H1 (cell line): ENCODE data around the gene GIMAP2. TPM values are rescaled to one million over a fixed set of nuclear protein-coding genes. Genes with fewer than 3 reads are reported as not detected.

Experiments used
- CTCF ChIA-PET: fragments of 300-600 bp; sonication (Branson Sonifier 250); formaldehyde crosslinking; loops from one replicate; lab custom pipeline; 2021; ENCODE audit not compliant: partially characterized antibody; lab: Charles Lee
- POLR2A ChIA-PET: fragments of 300-600 bp; sonication (Branson Sonifier 250); formaldehyde crosslinking; loops from one replicate; lab custom pipeline; 2021; ENCODE audit warnings: inconsistent platforms; ENCODE audit not compliant: partially characterized antibody; lab: Charles Lee
- DNase-seq, 2 experiments: peaks; one replicate each; pipeline versions ENCODE4 v3.0.0 to v3.0.0-alpha.2; 2010 to 2022; ENCODE audit warnings: low spot score in 2 of 2, low read depth in 1 of 2, mixed read lengths in 1 of 2
- FAIRE-seq: peaks from 2 replicates; lab custom pipeline; 2011; peaks lifted over from hg19 to GRCh38; lab: Jason Lieb, UNC
- H2AFZ ChIP-seq: 2 replicates; pipeline ENCODE4 v1.8.1; 2012; ENCODE audit warnings: low read length, inconsistent platforms
- H2AK5ac ChIP-seq: 2 replicates; pipeline ENCODE4 v1.6.1; 2013; ENCODE audit warnings: low read depth, low read length
- H2BK120ac ChIP-seq: replicated peaks from 2 replicates; pipeline ENCODE3; 2013; ENCODE audit warnings: low read depth, low read length, inconsistent platforms
- H2BK12ac ChIP-seq: 2 replicates; pipeline ENCODE4 v1.6.1; 2013; ENCODE audit warnings: low read depth, low read length
- H2BK15ac ChIP-seq: 2 replicates; pipeline ENCODE4 v1.6.1; 2013; ENCODE audit warnings: low read length
- H2BK20ac ChIP-seq: 2 replicates; pipeline ENCODE4 v1.6.1; 2013; ENCODE audit warnings: low read length
- H2BK5ac ChIP-seq: 2 replicates; pipeline ENCODE4 v1.6.1; 2013; ENCODE audit warnings: low read depth, low read length
- H3K14ac ChIP-seq: 2 replicates; pipeline ENCODE4 v1.6.1; 2013; ENCODE audit warnings: inconsistent platforms; ENCODE audit not compliant: insufficient read length
- H3K18ac ChIP-seq: 2 replicates; pipeline ENCODE4 v1.6.1; 2013; ENCODE audit warnings: low read length; ENCODE audit errors: extremely low read depth
- H3K23ac ChIP-seq: 2 replicates; pipeline ENCODE4 v1.6.1; 2013; ENCODE audit warnings: inconsistent platforms; ENCODE audit not compliant: insufficient read length
- H3K23me2 ChIP-seq: 2 replicates; pipeline ENCODE4 v1.6.1; 2013; ENCODE audit warnings: low read depth, low read length
- H3K27ac ChIP-seq: 2 replicates; pipeline ENCODE4 v1.6.1; 2011; ENCODE audit warnings: low read depth, low read length, inconsistent platforms
- H3K27me3 ChIP-seq, 4 experiments: replicated peaks in 1 of 4; 1 replicate in 1 of 4; 2 replicates in 3 of 4; pipeline versions ENCODE4 v1.6.1 to v1.8.1; 2011 to 2013; ENCODE audit warnings: low read length in 3 of 4, mild to moderate bottlenecking in 3 of 4, inconsistent platforms in 2 of 4, mixed read lengths in 2 of 4, moderate library complexity in 1 of 4; ENCODE audit not compliant: control insufficient read depth in 3 of 4, insufficient read depth in 3 of 4; ENCODE audit errors: extremely low read depth in 1 of 4
- H3K36me3 ChIP-seq, 4 experiments: 2 replicates each; pipeline versions ENCODE4 v1.6.1 to v1.8.1; 2011 to 2013; ENCODE audit warnings: mild to moderate bottlenecking in 4 of 4, low read length in 3 of 4, moderate library complexity in 2 of 4, control low read depth in 1 of 4, inconsistent platforms in 1 of 4; ENCODE audit not compliant: insufficient read depth in 4 of 4, control insufficient read depth in 2 of 4
- H3K4ac ChIP-seq: replicated peaks from 2 replicates; pipeline ENCODE3; 2013; ENCODE audit warnings: low read length, low read depth, mixed read lengths, inconsistent platforms; ENCODE audit not compliant: insufficient read length
- H3K4me1 ChIP-seq, 4 experiments: replicated peaks in 1 of 4; 1 replicate in 1 of 4; 2 replicates in 3 of 4; pipeline versions ENCODE4 v1.6.1 to v1.8.1; 2011 to 2013; ENCODE audit warnings: low read length in 3 of 4, inconsistent platforms in 2 of 4, mixed read lengths in 1 of 4; ENCODE audit not compliant: insufficient read depth in 4 of 4, control insufficient read depth in 3 of 4
- H3K4me2 ChIP-seq, 2 experiments: 2 replicates each; pipeline versions ENCODE4 v1.6.1 to v1.8.1; 2011 to 2013; ENCODE audit warnings: low read depth in 2 of 2, low read length in 2 of 2, control low read depth in 1 of 2, inconsistent platforms in 1 of 2, mild to moderate bottlenecking in 1 of 2; ENCODE audit not compliant: insufficient read depth in 1 of 2
- H3K4me3 ChIP-seq, 4 experiments: fragments of 200-600, 300-600 bp in 1 of 4; sonication (generic), shearing (Covaris generic), sonication (Bioruptor Twin) in 1 of 4; 2 replicates each; pipeline versions ENCODE4 v1.5.1 to v1.8.1; 2011 to 2016; ENCODE audit warnings: low read length in 4 of 4, low read depth in 3 of 4, control low read depth in 2 of 4, inconsistent platforms in 2 of 4, mild to moderate bottlenecking in 2 of 4, mixed read lengths in 1 of 4, moderate library complexity in 1 of 4; ENCODE audit not compliant: insufficient read depth in 2 of 4; ENCODE audit errors: extremely low read depth in 1 of 4
- H3K56ac ChIP-seq: replicated peaks from 2 replicates; pipeline ENCODE3; 2013; ENCODE audit warnings: low read depth, mild to moderate bottlenecking, mixed read lengths, low read length, inconsistent platforms; ENCODE audit not compliant: insufficient read length
- H3K79me1 ChIP-seq: 2 replicates; pipeline ENCODE4 v1.6.1; 2013; ENCODE audit warnings: low read depth, low read length, control low read depth
- H3K79me2 ChIP-seq, 2 experiments: 2 replicates each; pipeline versions ENCODE4 v1.6.1 to v1.8.1; 2012 to 2013; ENCODE audit warnings: low read length in 2 of 2, mild to moderate bottlenecking in 2 of 2, inconsistent platforms in 1 of 2; ENCODE audit not compliant: insufficient read depth in 2 of 2, control insufficient read depth in 1 of 2
- H3K9ac ChIP-seq, 4 experiments: replicated peaks in 1 of 4; 1 replicate in 1 of 4; 2 replicates in 3 of 4; pipeline versions ENCODE4 v1.6.1 to v1.8.1; 2011 to 2013; ENCODE audit warnings: low read depth in 3 of 4, low read length in 3 of 4, control low read depth in 2 of 4, mild to moderate bottlenecking in 2 of 4, moderate library complexity in 2 of 4, inconsistent platforms in 1 of 4; ENCODE audit errors: extremely low read depth in 1 of 4
- H3K9me3 ChIP-seq, 2 experiments: 2 replicates each; pipeline versions ENCODE4 v1.6.1 to v1.8.1; 2012 to 2013; ENCODE audit warnings: mild to moderate bottlenecking in 2 of 2, moderate library complexity in 2 of 2, control low read depth in 1 of 2, inconsistent platforms in 1 of 2, low read depth in 1 of 2, low read length in 1 of 2, mixed read lengths in 1 of 2; ENCODE audit not compliant: insufficient read depth in 2 of 2
- H4K20me1 ChIP-seq, 2 experiments: replicated peaks in 1 of 2; 2 replicates each; pipeline versions ENCODE3 to v1.8.1; 2011 to 2013; ENCODE audit warnings: inconsistent platforms in 2 of 2, low read length in 2 of 2, mild to moderate bottlenecking in 1 of 2; ENCODE audit not compliant: insufficient read depth in 2 of 2, control insufficient read depth in 1 of 2
- H4K5ac ChIP-seq: 2 replicates; pipeline ENCODE4 v1.6.1; 2013; ENCODE audit warnings: low read length, low read depth, mixed read lengths, inconsistent platforms; ENCODE audit not compliant: insufficient read length
- H4K8ac ChIP-seq: 2 replicates; pipeline ENCODE4 v1.8.0; 2013; ENCODE audit warnings: mild to moderate bottlenecking, moderate library complexity, low read length, inconsistent platforms; ENCODE audit not compliant: insufficient read depth; ENCODE audit errors: extremely low read depth
- H4K91ac ChIP-seq: replicated peaks from 2 replicates; pipeline ENCODE3; 2013; ENCODE audit warnings: low read length, mixed read lengths, inconsistent platforms; ENCODE audit not compliant: insufficient read length
- MAX ChIP-seq: IDR thresholded peaks from 2 replicates; pipeline ENCODE4 v1.6.1; 2012; ENCODE audit warnings: inconsistent platforms
- polyA plus RNA-seq, 7 experiments: library from polyadenylated mRNA; depleted of rRNA in 3 of 7; stranded (reverse) in 5 of 7; unstranded in 2 of 7; fragments of >200 nt in 5 of 7; fragments of 200-250 nt in 2 of 7; gene quantifications; 1 replicate in 5 of 7; 2 replicates in 1 of 7; 4 replicates in 1 of 7; pipeline versions ENCODE4 v1.2.1 to v1.2.3, GENCODE V29; 2011 to 2013; ENCODE audit warnings: missing spikeins in 2 of 7, mixed read lengths in 2 of 7
- total RNA-seq: library from RNA; stranded (reverse); fragmentation: NEBNext Ultra II Directional; extraction: Animal tissue kit (Norgen Biotek cat#: 25700); gene quantifications from 2 replicates; pipeline ENCODE4 v1.2.1, GENCODE V29; 2021

The GIMAP2 gene
- total and polyA plus RNA-seq, 2 of the 8 experiments (the other 6 are each of a cell fraction or from before 2014, with no cell fraction given): not detected

GRCh38 chr7:150728011-150728410 lies 42.5 kb downstream of the GIMAP2 start:
- H2AK5ac ChIP-seq: no peak overlapping the region
- H2BK20ac ChIP-seq: no peak overlapping the region
- H4K5ac ChIP-seq: no peak overlapping the region
- H3K14ac ChIP-seq: no peak overlapping the region
- no peaks in the 10 kb centered on the region for H3K79me2 ChIP-seq
- no peak overlapping the region for H3K4ac ChIP-seq
- no peak overlapping the region for H3K23ac ChIP-seq
- ChIA-PET POLR2A (no interaction called here), CTCF (no interaction called here)
- no peak overlapping the region for H2BK12ac ChIP-seq
- H3K79me1 ChIP-seq: no peaks in the 10 kb centered on the region
- H3K23me2 ChIP-seq: no peaks in the 10 kb centered on the region
- DNase-seq (no peak), FAIRE-seq (no peak)
- H4K20me1 ChIP-seq: peaks cover 0 to 3% of the 10 kb centered on the region in 2 experiments
- H3K18ac ChIP-seq: no peak overlapping the region
- no peak overlapping the region for H4K8ac ChIP-seq
- H2AFZ ChIP-seq: no peak overlapping the region
- H3K4me2 ChIP-seq: no peak overlapping the region
- peaks cover 8 to 10% of the 10 kb centered on the region in 2 experiments; a peak in 2 of 4 replicates for H3K9me3 ChIP-seq
- no peaks in the 10 kb centered on the region for H3K36me3 ChIP-seq
- H2BK120ac ChIP-seq: no peak overlapping the region
- H2BK15ac ChIP-seq: no peak overlapping the region
- no peak overlapping the region for H3K4me3 ChIP-seq
- no peak for TF ChIP-seq MAX
- no peak overlapping the region for H2BK5ac ChIP-seq
- H3K56ac ChIP-seq: no peak overlapping the region
- H3K9ac ChIP-seq: no peak overlapping the region
- H4K91ac ChIP-seq: no peak overlapping the region
- H3K27ac ChIP-seq: no peak overlapping the region
- H3K4me1 ChIP-seq: no peaks in the 10 kb centered on the region
- peaks cover 19 to 39% (median 30%) of the 10 kb centered on the region in 4 experiments for H3K27me3 ChIP-seq
